ENCODE results near the gene DCBLD1.

DNA sequence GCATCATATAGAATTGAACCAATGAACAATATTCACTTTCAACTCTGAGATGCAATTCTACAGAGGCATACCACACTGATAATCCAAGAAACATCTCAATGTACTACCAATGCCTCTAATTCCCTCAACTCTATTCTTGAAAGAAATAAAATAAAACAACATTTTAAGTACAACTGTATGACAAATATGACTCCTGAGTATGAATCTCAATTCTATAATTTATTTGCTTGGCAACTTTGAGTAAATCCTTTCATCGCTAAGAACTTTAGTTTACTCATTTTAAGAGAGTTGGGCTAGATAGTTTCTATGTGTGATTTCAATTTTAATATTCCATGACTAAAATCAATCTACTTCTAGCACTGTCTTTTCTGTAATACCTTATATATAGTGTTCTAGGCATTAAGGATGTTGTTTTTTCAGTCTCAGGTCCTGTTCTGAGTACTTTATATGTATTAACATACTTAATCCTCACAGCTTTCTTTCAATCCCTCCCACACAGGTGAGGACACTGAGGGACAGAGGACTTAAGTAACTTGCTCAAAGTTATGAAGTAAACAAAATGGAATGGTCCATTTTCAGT lies 86.4 kb downstream of the DCBLD1 start:
- TF ChIP-seq ZNF660 (CRISPR knock-in tag; IDR thresholded peaks at IDR 0.05; ENCODE audit: borderline replicate concordance, low read depth) (no peak), POLR2AphosphoS5 (IDR thresholded peaks at IDR 0.05; ENCODE audit: low read depth, low read length) (no peak), POLR2AphosphoS2 (IDR thresholded peaks at IDR 0.05; ENCODE audit: low read depth, low read length) (no peak), HMGXB4 (CRISPR knock-in tag; IDR thresholded peaks at IDR 0.05; ENCODE audit: borderline replicate concordance in 1 of 2, low read depth in 1 of 2) (no peak), REST (IDR thresholded peaks at IDR 0.05; ENCODE audit: borderline replicate concordance in 1 of 2, low read depth in 1 of 2, low read length in 2 of 2) (no peak), HNRNPH1 (optimal IDR thresholded peaks at IDR 0.05; ENCODE audit: low read depth, low read length) (no peak)
